SK-N-SH treated with all-trans-retinoic acid at 6 μM for 48 hours (cell line): ENCODE measurements around the gene FRMD1.

Experiments
- CSDC2 ChIP-seq: fragments of 250-450 bp; sonication (Bioruptor Pico); IDR thresholded peaks from 2 replicates; pipeline ENCODE4 v1.5.0; 2020; ENCODE audit warnings: mild to moderate bottlenecking, moderate library complexity
- ISL1 ChIP-seq: fragments of 250-450 bp; sonication (Bioruptor Pico); IDR thresholded peaks from 2 replicates; pipeline ENCODE4 v2.1.2; 2022; ENCODE audit warnings: mild to moderate bottlenecking, moderate library complexity
- OSR1 ChIP-seq: fragments of 250-450 bp; sonication (Bioruptor Pico); IDR thresholded peaks from 2 replicates; pipeline ENCODE4 v1.8.0; 2022; ENCODE audit warnings: moderate library complexity, mild to moderate bottlenecking, inconsistent platforms
- PATZ1 ChIP-seq: fragments of 250-450 bp; sonication (Bioruptor Pico); IDR thresholded peaks from 2 replicates; pipeline ENCODE4 v1.8.0; 2020; ENCODE audit warnings: mild to moderate bottlenecking, moderate library complexity, borderline replicate concordance
- POU6F1 ChIP-seq: fragments of 250-450 bp; sonication (Bioruptor Pico); IDR thresholded peaks from 2 replicates; pipeline ENCODE4 v1.8.0; 2021; ENCODE audit warnings: low read depth, mild to moderate bottlenecking, moderate library complexity, borderline replicate concordance
- RARB ChIP-seq: fragments of 250-450 bp; sonication (Bioruptor Pico); IDR thresholded peaks from 2 replicates; pipeline ENCODE4 v1.8.0; 2021; ENCODE audit warnings: mild to moderate bottlenecking, moderate library complexity
- ZFP3 ChIP-seq: fragments of 250-450 bp; sonication (Bioruptor Pico); IDR thresholded peaks from 2 replicates; pipeline ENCODE4 v1.5.0; 2020; ENCODE audit warnings: mild to moderate bottlenecking, moderate library complexity
- ZNF70 ChIP-seq: fragments of 450-650 bp; formaldehyde crosslinking; IDR thresholded peaks from 2 replicates; pipeline ENCODE4 v1.5.0; 2020; ENCODE audit warnings: mild to moderate bottlenecking, moderate library complexity
- TF ChIP-seq, protein P1 (sequence below): fragments of 250-450 bp; sonication (Bioruptor Pico); IDR thresholded peaks from 2 replicates; pipeline ENCODE4 v1.5.1; 2020; ENCODE audit warnings: low read depth, mild to moderate bottlenecking, moderate library complexity

GRCh38 chr6:168126566-168127383 is 47.8 kb upstream of the FRMD1 start:
- TF ChIP-seq ZFP3 (CRISPR knock-in tag), result no peak
- no peak for TF ChIP-seq RARB (CRISPR knock-in tag)
- TF ChIP-seq CSDC2, result no peak
- TF ChIP-seq, protein P1, sequence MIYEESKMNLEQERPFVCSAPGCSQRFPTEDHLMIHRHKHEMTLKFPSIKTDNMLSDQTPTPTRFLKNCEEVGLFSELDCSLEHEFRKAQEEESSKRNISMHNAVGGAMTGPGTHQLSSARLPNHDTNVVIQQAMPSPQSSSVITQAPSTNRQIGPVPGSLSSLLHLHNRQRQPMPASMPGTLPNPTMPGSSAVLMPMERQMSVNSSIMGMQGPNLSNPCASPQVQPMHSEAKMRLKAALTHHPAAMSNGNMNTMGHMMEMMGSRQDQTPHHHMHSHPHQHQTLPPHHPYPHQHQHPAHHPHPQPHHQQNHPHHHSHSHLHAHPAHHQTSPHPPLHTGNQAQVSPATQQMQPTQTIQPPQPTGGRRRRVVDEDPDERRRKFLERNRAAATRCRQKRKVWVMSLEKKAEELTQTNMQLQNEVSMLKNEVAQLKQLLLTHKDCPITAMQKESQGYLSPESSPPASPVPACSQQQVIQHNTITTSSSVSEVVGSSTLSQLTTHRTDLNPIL, result no peak
- TF ChIP-seq PATZ1 (CRISPR knock-in tag), result no peak
- no peak for TF ChIP-seq ISL1 (CRISPR knock-in tag)
- no peak for TF ChIP-seq OSR1 (CRISPR knock-in tag)
- no peak for TF ChIP-seq POU6F1 (CRISPR knock-in tag)
- TF ChIP-seq ZNF70, result no peak
